Naive thymus-derived CD4-positive, alpha-beta T cell (primary cell): Measurements from ENCODE around the gene GNAS-AS1. TPM values are rescaled to one million over a fixed set of nuclear protein-coding genes. Genes with fewer than 3 reads are reported as not detected.

Experiments used
- ATAC-seq: fragments of 150-1000 bp; cut with Tn5 transposase; 2 replicates; pipeline ENCODE4 v1.10.0; 2021; ENCODE audit warnings: mild to moderate bottlenecking, moderate library complexity
- CTCF ChIA-PET: fragments of 350-600 bp; sonication (Branson Sonifier 250); formaldehyde crosslinking; loops from one replicate; lab custom pipeline; 2021; ENCODE audit warnings: antibody characterized with exemption; lab: Charles Lee
- POLR2A ChIA-PET: fragments of 350-600 bp; sonication (Branson Sonifier 250); formaldehyde crosslinking; loops from one replicate; lab custom pipeline; 2021; ENCODE audit warnings: antibody characterized with exemption, inconsistent platforms; lab: Charles Lee
- DNase-seq, 9 donors: peaks; one replicate each; pipeline versions ENCODE4 v3.0.0 to v3.0.0-alpha.2; 2020 to 2022; ENCODE audit warnings: mixed read lengths in 1 of 9
- H3K27ac ChIP-seq: one replicate; pipeline ENCODE4 v1.7.0; 2013; ENCODE audit warnings: mild to moderate bottlenecking, low read depth, low read length, moderate library complexity
- H3K27me3 ChIP-seq, 2 donors: one replicate each; pipeline ENCODE4 v1.7.0; 2013; ENCODE audit warnings: low read length in 2 of 2, mild to moderate bottlenecking in 2 of 2, moderate library complexity in 2 of 2; ENCODE audit not compliant: control insufficient read depth in 2 of 2, insufficient read depth in 2 of 2
- H3K36me3 ChIP-seq, 3 experiments: 1 replicate in 2 of 3; 2 replicates in 1 of 3; pipeline ENCODE4 v1.7.0; 2013; ENCODE audit warnings: low read length in 3 of 3, mild to moderate bottlenecking in 3 of 3, moderate library complexity in 1 of 3; ENCODE audit not compliant: insufficient read depth in 3 of 3, control insufficient read depth in 2 of 3
- H3K4me1 ChIP-seq, 2 donors: one replicate each; pipeline ENCODE4 v1.7.0; 2013; ENCODE audit warnings: low read length in 2 of 2, mild to moderate bottlenecking in 2 of 2, moderate library complexity in 1 of 2; ENCODE audit not compliant: control insufficient read depth in 2 of 2, insufficient read depth in 2 of 2
- H3K4me3 ChIP-seq: 2 replicates; pipeline ENCODE4 v1.7.0; 2013; ENCODE audit warnings: mild to moderate bottlenecking, low read length
- H3K9me3 ChIP-seq, 3 experiments: 1 replicate in 2 of 3; 2 replicates in 1 of 3; pipeline ENCODE4 v1.7.0; 2013; ENCODE audit warnings: low read length in 3 of 3; ENCODE audit not compliant: control insufficient read depth in 2 of 3
- H3K27ac Mint-ChIP-seq, 9 donors: one replicate each; pipeline ENCODE4 v1.8.0; 2020 to 2022; ENCODE audit warnings: mixed read lengths in 9 of 9, mild to moderate bottlenecking in 8 of 9, moderate library complexity in 5 of 9, inconsistent platforms in 2 of 9
- H3K27me3 Mint-ChIP-seq, 5 donors: one replicate each; pipeline ENCODE4 v1.8.0; 2021 to 2022; ENCODE audit warnings: mixed read lengths in 5 of 5, mild to moderate bottlenecking in 1 of 5
- H3K36me3 Mint-ChIP-seq, 5 donors: one replicate each; pipeline ENCODE4 v1.8.0; 2020 to 2022; ENCODE audit warnings: mixed read lengths in 5 of 5, mild to moderate bottlenecking in 3 of 5, inconsistent platforms in 1 of 5
- H3K4me1 Mint-ChIP-seq, 7 donors: one replicate each; pipeline ENCODE4 v1.8.0; 2020 to 2022; ENCODE audit warnings: mixed read lengths in 7 of 7, mild to moderate bottlenecking in 3 of 7, inconsistent platforms in 1 of 7
- H3K4me3 Mint-ChIP-seq, 10 donors: one replicate each; pipeline ENCODE4 v1.8.0; 2020 to 2022; ENCODE audit warnings: mild to moderate bottlenecking in 10 of 10, mixed read lengths in 10 of 10, moderate library complexity in 6 of 10, inconsistent platforms in 2 of 10
- H3K9me3 Mint-ChIP-seq, 11 donors: one replicate each; pipeline ENCODE4 v1.8.0; 2020 to 2022; ENCODE audit warnings: mixed read lengths in 11 of 11, mild to moderate bottlenecking in 4 of 11, inconsistent platforms in 1 of 11, moderate library complexity in 1 of 11
- intact Hi-C, 2 donors: fragments of 100-400 bp; cut with micrococcal nuclease; formaldehyde crosslinking; loops; one replicate each; pipeline ENCODE4 v1.15.1; 2023
- polyA plus RNA-seq, 2 donors: library from polyadenylated mRNA; unstranded; fragments of 300-500 nt; fragmentation: Illumina TruSeq; gene quantifications; one replicate each; pipeline ENCODE4 v1.2.3, GENCODE V29; 2021
- total RNA-seq, 6 experiments: library from RNA in 5 of 6; stranded (reverse) in 5 of 6; gene quantifications; 1 replicate in 5 of 6; 2 replicates in 1 of 6; pipeline ENCODE4 v1.2.3 and lab custom pipeline; 2021 to 2026

The GNAS-AS1 gene
- total and polyA plus RNA-seq, 7 experiments from 2014 or later, result 0.13 to 2.0 (median 1.5) TPM; not detected in 2

DNA sequence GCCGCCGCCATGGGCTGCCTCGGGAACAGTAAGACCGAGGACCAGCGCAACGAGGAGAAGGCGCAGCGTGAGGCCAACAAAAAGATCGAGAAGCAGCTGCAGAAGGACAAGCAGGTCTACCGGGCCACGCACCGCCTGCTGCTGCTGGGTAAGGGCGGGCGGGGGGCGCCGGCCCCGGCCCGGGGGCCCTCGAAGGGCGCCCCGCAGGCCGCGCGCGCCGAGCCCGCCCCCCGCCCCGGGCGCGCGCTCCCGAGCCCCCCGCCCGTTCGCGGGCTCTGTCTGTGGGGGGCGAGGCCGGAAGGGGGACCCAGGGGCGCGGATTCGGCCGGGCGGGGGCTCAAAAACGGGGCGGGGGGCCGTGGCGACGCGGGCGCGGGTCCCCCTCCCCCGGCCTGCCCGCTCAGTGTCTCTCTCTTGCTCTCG is 41.0 kb upstream of the GNAS-AS1 start:
- Histone ChIP-seq H3K4me3 (peak overlapping the region; percentile 69), H3K36me3 (peaks cover 0 to 7% (median 0%) of the 10 kb centered on the region in 3 experiments), H3K27me3 (no peaks in the 10 kb centered on the region), H3K9me3 (no peaks in the 10 kb centered on the region), H3K4me1 (peaks cover 25 to 32% of the 10 kb centered on the region in 2 donors), H3K27ac (peak overlapping the region; percentile 96)
- intact Hi-C loops, result loop anchor here (1.0 to 10.0 kb wide), 16 partner anchors 17 to 1494 kb away; partner anchors contain the start of genes VAPB (in 2 of the 2), ZNF831 (in 2 of the 2), ATP5F1E (in 1 of the 2) and NELFCD (in 1 of the 2)
- Mint-ChIP-seq H3K4me1 (peaks cover 40 to 62% (median 56%) of the 10 kb centered on the region in 7 donors), H3K9me3 (peaks cover 0 to 7% (median 0%) of the 10 kb centered on the region in 11 donors), H3K4me3 (peak overlapping the region; percentile 91 to 99 (median 96)), H3K27ac (peak overlapping the region; percentile 92 to 99 (median 97)), H3K27me3 (peaks cover 0 to 3% (median 0%) of the 10 kb centered on the region in 5 donors), H3K36me3 (peaks cover 0 to 10% (median 0%) of the 10 kb centered on the region in 5 donors)
- peak in 2 of 9 donors; percentile 37 to 39 for DNase-seq
- POLR2A ChIA-PET, result interaction anchor here (1.0 to 1.4 kb wide), 7 partner anchors 14 to 240 kb away, joined by 3 to 13 read pairs (median 5); partner anchors contain the start of genes ATP5F1E, PRELID3B and STX16
- CTCF ChIA-PET, result no interaction called here
- ATAC-seq, result peak; percentile 1

DNA sequence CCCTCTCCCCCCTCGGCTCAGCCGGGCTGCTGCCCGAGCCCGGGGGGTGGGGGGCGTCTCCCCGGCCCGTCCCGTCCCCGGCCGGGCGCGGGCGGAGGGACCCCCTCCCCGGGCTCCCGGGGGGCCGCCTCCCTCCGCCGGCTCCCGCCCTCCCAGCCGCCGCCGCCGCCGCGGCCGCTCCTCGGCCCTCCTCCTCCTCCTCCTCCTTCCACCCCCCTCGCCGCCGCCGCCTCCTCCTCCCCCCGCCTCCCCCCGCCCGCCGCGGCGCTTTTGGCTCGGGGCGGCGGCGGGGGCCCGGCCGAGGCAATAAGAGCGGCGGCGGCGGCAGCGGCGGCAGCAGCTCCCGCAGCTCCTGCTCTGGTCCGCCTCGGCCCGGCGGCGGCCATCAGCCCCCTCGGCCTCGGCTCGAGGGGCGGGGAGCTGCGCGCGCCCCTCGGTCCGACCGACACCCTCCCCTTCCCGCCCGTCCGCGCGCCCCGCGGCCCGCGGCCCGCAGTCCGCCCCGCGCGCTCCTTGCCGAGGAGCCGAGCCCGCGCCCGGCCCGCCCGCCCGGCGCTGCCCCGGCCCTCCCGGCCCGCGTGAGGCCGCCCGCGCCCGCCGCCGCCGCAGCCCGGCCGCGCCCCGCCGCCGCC is 40.5 kb upstream of the GNAS-AS1 start:
- H3K27ac Mint-ChIP-seq, result peak overlapping the region; percentile 62 to 99 (median 89)
- H3K9me3 Mint-ChIP-seq, result peaks cover 0 to 7% (median 0%) of the 10 kb centered on the region in 11 donors
- H3K4me3 ChIP-seq, result peak overlapping the region; percentile 74
- peak overlapping the region; percentile 96 for H3K27ac ChIP-seq
- ChIA-PET POLR2A (interaction anchor here (0.6 to 1.4 kb wide), 8 partner anchors 12 to 240 kb away, joined by 3 to 13 read pairs (median 4); partner anchors contain the start of genes ATP5F1E, PRELID3B and STX16), CTCF (no interaction called here)
- H3K27me3 ChIP-seq, result no peaks in the 10 kb centered on the region
- ATAC-seq, result peak; percentile 49
- intact Hi-C loops, result loop anchor here (1.0 to 10.0 kb wide), 9 partner anchors 231 to 1494 kb away; partner anchors contain the start of genes ZNF831 (in 2 of the 2), PMEPA1 (in 1 of the 2), RAB22A (in 1 of the 2) and VAPB (in 1 of the 2)
- peak overlapping the region; percentile 70 to 98 (median 82) for H3K4me3 Mint-ChIP-seq
- H3K36me3 ChIP-seq, result peaks cover 0 to 7% (median 0%) of the 10 kb centered on the region in 3 experiments
- peaks cover 23 to 31% of the 10 kb centered on the region in 2 donors for H3K4me1 ChIP-seq
- peak; percentile 54 to 75 (median 71) for DNase-seq
- peaks cover 0 to 3% (median 0%) of the 10 kb centered on the region in 5 donors for H3K27me3 Mint-ChIP-seq
- H3K4me1 Mint-ChIP-seq, result peaks cover 36 to 61% (median 55%) of the 10 kb centered on the region in 7 donors
- peaks cover 0 to 10% (median 0%) of the 10 kb centered on the region in 5 donors for H3K36me3 Mint-ChIP-seq
- no peaks in the 10 kb centered on the region for H3K9me3 ChIP-seq

DNA sequence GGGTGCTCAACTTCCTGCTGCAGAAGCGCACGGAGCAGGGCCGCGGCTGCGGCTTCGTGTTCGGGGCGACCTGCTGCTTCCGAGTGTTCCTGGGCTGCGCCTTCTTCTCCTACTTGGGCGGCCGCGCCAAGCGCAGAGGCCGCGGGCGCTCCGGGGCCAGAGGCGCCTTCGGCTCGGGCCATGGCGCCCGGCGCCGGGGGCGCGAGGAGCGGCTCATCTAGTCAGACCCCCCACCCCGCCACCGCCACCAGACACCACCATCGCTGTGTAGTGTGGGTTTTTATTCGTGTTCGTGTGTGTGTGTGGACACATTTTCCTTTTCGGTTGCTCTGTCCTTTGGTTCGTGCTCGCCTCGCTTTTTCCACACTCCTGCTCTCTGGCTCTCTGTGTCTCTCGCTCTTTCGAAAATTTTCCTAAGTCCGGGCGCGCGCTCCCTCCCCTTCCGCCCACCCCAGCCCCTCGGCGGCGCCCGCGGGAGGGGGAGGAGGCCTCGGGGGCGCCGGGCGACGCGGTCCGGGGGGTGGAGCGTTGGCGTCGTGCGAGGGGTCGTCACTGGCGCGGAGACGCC is 39.9 kb upstream of the GNAS-AS1 start:
- Mint-ChIP-seq H3K4me3 (peak overlapping the region; percentile 87 to 98 (median 94)), H3K27ac (peak overlapping the region; percentile 89 to 98 (median 95)), H3K36me3 (peaks cover 0 to 12% (median 0%) of the 10 kb centered on the region in 5 donors), H3K9me3 (peaks cover 0 to 7% (median 0%) of the 10 kb centered on the region in 11 donors), H3K4me1 (peaks cover 31 to 59% (median 52%) of the 10 kb centered on the region in 7 donors), H3K27me3 (peaks cover 0 to 3% (median 0%) of the 10 kb centered on the region in 5 donors)
- peak overlapping the region; percentile 95 for H3K27ac ChIP-seq
- peak; percentile 57 to 75 (median 71) for DNase-seq
- ChIA-PET CTCF (no interaction called here), POLR2A (interaction anchor here (0.6 to 2.2 kb wide), 13 partner anchors 12 to 239 kb away, joined by 3 to 17 read pairs (median 4); partner anchors contain the start of genes ATP5F1E, PRELID3B and STX16)
- ATAC-seq, result peak; percentile 47
- peaks cover 23 to 25% of the 10 kb centered on the region in 2 donors for H3K4me1 ChIP-seq
- H3K36me3 ChIP-seq, result peaks cover 0 to 4% (median 0%) of the 10 kb centered on the region in 3 experiments
- H3K9me3 ChIP-seq, result no peaks in the 10 kb centered on the region
- H3K27me3 ChIP-seq, result no peaks in the 10 kb centered on the region
- intact Hi-C loops, result loop anchor here (1.0 to 10.0 kb wide), 11 partner anchors 12 to 1493 kb away; partner anchors contain the start of genes ZNF831 (in 2 of the 2), GNAS (in 1 of the 2), PMEPA1 (in 1 of the 2) and RAB22A (in 1 of the 2)
- H3K4me3 ChIP-seq, result peak overlapping the region; percentile 74

DNA sequence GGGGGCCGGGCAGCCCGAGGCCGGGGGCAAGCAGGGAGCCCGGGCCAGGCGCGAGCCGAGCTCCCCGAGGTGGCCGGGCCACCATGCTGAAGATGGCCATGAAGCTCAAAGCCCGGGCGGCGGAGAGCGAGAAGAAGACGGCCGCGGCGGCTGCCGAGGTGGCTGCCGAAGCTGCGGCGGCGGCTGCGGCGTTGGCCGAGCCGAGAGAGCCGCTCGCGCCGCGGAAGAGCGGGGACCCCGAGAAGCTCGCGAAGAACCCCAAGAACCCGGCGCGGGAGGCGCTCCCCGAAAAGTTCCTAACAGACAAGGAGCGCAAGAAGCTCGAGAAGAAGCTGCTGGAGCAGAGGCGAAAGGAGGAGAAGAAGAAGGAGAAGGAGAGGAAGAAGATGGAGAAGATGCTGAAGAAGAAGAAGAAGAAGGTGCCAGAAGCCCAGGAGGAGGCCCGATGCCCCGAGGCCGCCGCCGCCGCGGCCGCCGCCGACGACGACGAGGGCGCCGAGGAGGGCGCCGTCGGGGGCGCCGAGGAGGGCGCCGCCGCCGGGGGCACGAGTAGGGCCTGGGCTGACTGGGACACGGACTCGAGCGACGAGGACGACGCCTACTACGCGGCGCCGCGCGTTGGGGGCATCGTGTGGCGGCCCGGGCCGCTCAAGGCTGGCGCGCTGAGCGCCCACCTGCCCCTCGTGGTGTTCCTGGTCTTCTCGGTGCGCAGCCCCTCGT is 39.3 kb upstream of the GNAS-AS1 start:
- Histone ChIP-seq H3K27me3 (no peaks in the 10 kb centered on the region), H3K4me3 (peak overlapping the region; percentile 74), H3K9me3 (no peaks in the 10 kb centered on the region), H3K27ac (peak overlapping the region; percentile 95), H3K36me3 (peaks cover 0 to 3% (median 0%) of the 10 kb centered on the region in 3 experiments), H3K4me1 (peaks cover 16 to 18% of the 10 kb centered on the region in 2 donors)
- peak in 4 of 9 donors; percentile 17 to 67 (median 33) for DNase-seq
- peaks cover 26 to 54% (median 47%) of the 10 kb centered on the region in 7 donors for H3K4me1 Mint-ChIP-seq
- H3K4me3 Mint-ChIP-seq, result peak overlapping the region; percentile 87 to 98 (median 94)
- peak; percentile 1 for ATAC-seq
- CTCF ChIA-PET, result no interaction called here
- H3K36me3 Mint-ChIP-seq, result peaks cover 0 to 12% (median 0%) of the 10 kb centered on the region in 5 donors
- POLR2A ChIA-PET, result interaction anchor here (0.7 to 2.2 kb wide), 22 partner anchors 11 to 1270 kb away, joined by 3 to 17 read pairs (median 4); partner anchors contain the start of genes ATP5F1E, GNAS, GNAS-AS1 and PRELID3B
- peaks cover 0 to 7% (median 0%) of the 10 kb centered on the region in 11 donors for H3K9me3 Mint-ChIP-seq
- intact Hi-C loops, result loop anchor here (1.0 to 10.0 kb wide), 13 partner anchors 12 to 1493 kb away; partner anchors contain the start of genes ZNF831 (in 2 of the 2), ATP5F1E (in 1 of the 2), GNAS (in 1 of the 2) and PMEPA1 (in 1 of the 2)
- peaks cover 0 to 3% (median 0%) of the 10 kb centered on the region in 5 donors for H3K27me3 Mint-ChIP-seq
- H3K27ac Mint-ChIP-seq, result peak overlapping the region; percentile 89 to 99 (median 95)

DNA sequence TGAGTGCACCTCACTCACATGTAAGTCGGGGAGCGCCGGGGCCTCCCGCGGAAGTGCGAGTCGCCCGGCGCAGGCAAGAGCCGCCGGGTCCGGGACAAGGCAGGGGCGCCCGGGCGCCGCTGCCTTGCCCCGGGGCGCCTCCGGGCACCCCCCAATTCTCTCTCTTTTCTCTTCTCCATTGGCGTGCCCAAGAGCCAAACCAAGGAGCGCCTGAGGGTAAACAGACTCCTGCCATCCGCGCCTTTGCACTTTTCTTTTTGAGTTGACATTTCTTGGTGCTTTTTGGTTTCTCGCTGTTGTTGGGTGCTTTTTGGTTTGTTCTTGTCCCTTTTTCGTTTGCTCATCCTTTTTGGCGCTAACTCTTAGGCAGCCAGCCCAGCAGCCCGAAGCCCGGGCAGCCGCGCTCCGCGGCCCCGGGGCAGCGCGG is 38.6 kb upstream of the GNAS-AS1 start:
- Histone ChIP-seq H3K27me3 (no peaks in the 10 kb centered on the region), H3K4me3 (peak overlapping the region; percentile 54), H3K4me1 (peaks cover 10 to 12% of the 10 kb centered on the region in 2 donors), H3K27ac (peak overlapping the region; percentile 95), H3K36me3 (peaks cover 0 to 3% (median 0%) of the 10 kb centered on the region in 3 experiments), H3K9me3 (no peaks in the 10 kb centered on the region)
- Mint-ChIP-seq H3K36me3 (peaks cover 0 to 13% (median 0%) of the 10 kb centered on the region in 5 donors), H3K4me3 (peak overlapping the region; percentile 79 to 96 (median 91)), H3K4me1 (peaks cover 20 to 52% (median 43%) of the 10 kb centered on the region in 7 donors), H3K9me3 (peaks cover 0 to 7% (median 0%) of the 10 kb centered on the region in 11 donors), H3K27ac (peak overlapping the region; percentile 81 to 97 (median 90)), H3K27me3 (peaks cover 0 to 3% (median 0%) of the 10 kb centered on the region in 5 donors)
- DNase-seq, result no peak
- ATAC-seq, result no peak
- ChIA-PET CTCF (no interaction called here), POLR2A (interaction anchor here (0.7 to 2.2 kb wide), 29 partner anchors 11 to 1269 kb away, joined by 3 to 17 read pairs (median 4); partner anchors contain the start of genes ATP5F1E, GNAS, GNAS-AS1 and NELFCD)
- intact Hi-C loops, result loop anchor here (1.0 kb wide), 3 partner anchors 143 to 239 kb away; partner anchors contain the start of genes ATP5F1E (in 1 of the 2) and STX16 (in 1 of the 2)
